ENCODE data around the gene RYR2.

The RYR2 gene

DNA sequence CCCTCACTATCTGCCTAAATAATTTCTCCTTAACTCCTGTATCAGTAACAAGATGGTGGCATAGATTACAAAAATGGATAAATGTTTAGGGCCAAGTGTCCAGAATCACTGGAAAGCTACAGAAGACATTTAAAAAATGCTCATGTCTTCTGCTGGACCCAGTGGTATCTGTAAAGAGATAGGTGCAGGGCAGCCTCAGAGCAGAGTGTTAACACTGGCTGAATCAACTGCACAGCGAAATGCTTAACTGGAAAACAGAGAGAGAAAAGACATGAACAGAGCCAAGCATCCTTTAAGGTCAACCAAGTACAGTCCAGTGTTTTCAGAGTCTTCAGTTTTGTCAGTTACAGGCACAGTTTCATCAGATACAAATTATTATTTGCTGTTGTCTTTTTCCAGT lies 429.4 kb downstream of the RYR2 start:
- no peak for DNase-seq

GRCh38 chr1:237471956-237472355 lies 430.0 kb downstream of the RYR2 start:
- no peak for DNase-seq

DNA sequence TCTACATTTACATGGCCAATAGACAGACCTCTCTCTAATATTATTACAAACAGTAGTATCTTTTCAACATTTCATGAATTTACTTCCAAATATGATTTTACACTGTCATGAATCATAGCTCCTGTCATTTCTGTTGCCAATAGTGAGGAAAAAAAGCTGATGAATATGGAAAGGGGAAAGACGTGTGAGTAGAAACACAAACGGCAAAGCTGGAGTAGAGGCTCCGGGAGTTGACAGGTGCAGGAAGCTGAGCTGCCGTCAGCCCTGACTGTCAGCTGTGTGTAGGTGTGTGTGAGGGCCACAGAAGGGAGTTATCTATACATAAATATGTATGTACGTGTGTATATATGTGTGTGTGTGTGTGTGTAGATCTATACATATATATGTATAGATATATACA lies 431.9 kb downstream of the RYR2 start:
- DNase-seq, result no peak

DNA sequence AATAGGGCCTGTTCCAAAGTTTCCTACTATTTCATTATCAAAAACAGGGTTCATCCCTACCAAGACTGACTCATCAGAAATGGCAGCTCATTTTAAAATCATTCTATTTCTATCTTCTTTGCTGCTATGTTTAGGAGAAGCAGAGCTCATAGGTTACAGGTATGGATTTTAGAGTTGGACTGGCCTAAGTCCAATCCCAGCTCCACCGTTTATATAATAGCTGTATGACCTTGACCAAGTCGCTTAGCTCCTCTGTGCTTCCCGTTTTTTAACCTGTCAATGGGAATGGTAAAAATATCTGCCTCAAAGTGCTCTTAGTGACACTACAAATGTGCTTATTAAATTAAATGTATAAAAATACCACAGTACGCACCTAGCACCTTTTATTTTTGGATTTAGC lies 436.1 kb downstream of the RYR2 start:
- no peak for DNase-seq

DNA sequence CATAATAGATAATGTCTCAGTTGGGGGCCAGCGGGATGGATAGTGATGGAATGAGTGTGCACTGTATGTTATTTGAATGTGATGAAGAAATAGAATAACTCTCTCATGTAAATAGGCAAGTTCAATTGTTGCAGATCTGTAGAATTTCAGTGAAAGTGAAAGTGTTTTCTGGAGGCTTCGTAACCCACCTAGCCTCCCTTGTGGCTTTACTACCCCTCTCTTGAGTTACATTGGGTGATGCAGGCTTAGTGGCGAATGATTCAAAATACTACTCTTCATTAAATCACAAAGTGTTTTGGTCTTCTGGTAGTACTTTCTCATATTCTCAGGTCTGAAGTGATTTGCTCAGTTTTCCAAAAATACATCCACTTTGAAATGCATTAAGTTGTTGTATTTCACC lies 436.9 kb downstream of the RYR2 start:
- no peak for DNase-seq

DNA sequence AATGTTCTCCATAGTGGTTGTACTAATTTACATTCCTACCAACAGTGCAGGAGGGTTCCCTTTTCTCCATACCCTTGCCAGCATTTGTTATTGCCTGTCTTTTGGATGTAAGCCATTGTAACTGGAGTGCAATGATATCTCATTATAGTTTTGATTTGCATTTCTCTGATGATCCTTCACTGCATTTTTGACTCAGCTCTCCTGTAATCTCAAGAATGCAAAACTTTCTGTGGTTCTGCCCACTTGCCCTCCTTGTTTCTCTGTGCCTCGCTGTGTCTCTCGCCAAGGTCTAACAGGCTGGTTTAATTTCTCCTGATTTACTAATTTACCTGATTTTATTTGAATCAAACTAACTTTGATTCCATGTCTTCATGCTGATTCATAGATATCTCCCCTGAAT lies 440.8 kb downstream of the RYR2 start:
- no peak for DNase-seq

DNA sequence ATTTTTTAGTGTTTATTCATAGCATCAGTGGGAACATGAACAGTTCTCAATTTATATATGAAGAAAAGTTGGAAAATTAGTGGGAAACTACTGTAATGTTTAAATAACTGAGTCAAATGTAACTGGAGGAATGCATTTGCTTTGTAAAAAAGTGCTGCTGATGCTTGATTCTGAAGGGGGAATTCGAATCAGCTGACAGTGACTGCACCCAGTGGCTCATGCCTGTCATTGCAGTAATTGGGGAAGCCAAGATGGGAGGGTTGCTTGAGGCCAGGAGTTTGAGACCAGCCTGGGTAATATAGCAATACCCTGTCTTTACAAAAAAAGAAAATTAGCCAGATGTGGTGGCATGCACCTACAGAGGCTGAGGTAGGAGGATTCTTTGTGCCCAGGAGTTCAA lies 450.4 kb downstream of the RYR2 start:
- no peak for DNase-seq

GRCh38 chr1:237500566-237500965 lies 458.6 kb downstream of the RYR2 start:
- DNase-seq, result no peak

DNA sequence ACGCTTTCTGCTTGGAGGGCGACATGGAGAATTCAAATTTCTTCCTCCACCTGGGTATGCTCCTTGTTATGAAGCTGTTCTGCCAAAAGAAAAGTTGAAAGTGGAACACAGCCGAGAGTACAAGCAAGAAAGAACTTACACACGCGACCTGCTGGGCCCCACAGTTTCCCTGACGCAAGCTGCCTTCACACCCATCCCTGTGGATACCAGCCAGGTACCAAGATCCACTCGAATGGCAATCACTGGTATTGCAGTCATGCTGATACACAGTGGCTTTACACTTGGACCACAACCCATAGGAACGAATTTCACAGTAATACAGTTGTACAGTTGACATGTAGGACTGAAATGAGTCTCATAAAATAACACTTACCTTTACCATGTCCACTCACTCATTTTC lies 461.3 kb downstream of the RYR2 start:
- no peak for DNase-seq

DNA sequence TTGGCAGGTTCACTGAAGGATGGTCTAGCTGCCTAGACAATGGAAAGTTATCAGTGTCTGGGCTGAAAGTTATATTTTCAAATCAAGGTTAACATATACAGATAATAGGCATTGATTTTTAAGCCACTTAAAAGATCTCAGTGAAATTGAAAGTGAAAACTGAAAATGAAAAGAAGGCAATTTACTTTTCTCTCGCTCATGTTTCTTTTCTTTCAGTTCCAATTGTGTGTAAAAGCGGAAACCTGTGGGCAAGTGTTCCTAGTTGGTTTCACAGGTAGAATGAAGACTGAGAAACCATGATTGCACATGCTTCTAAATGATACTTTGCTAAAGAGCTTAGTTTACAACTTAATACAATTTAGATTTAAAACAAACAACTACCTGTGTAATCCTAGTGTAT lies 465.0 kb downstream of the RYR2 start:
- no peak for DNase-seq

DNA sequence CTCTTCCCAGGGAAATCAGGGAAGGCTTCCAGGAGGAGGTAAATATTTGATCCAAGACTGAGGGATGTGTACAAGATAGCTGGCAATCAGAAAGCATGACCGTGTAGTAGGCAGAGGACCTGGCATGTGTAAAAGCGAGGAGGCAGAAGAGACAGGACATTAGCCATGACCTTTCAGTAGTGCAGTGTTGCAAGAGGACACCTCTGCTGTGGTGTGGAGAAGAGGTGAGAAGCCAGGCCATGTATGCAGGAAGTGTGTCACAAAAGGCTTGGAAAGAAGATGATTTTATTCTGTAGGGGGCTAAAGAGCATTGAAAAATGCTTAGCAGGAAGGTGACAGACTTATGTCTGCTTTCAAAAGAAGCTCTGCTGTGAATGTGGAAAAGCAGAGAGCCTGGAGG lies 467.8 kb downstream of the RYR2 start:
- DNase-seq, result no peak

GRCh38 chr1:237525102-237525501 lies 483.1 kb downstream of the RYR2 start:
- no peak for DNase-seq

DNA sequence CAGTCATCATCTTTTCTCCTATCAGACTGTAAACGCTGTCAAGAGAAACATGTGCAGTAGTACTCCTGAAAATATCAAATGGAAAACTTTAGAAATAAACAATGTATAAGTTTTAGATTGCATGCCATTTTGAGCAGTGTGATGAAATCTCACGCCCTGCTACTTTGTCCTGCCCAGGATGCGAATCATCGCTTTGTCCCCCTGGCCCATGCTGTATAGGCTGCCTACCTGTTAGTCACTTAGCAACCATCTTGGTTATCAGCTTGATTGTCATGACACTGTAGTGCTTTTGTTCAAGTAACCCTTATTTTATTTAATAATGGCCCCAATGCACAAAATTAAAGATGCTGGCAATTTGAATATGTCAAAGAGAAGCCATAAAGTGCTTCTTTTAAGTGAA lies 485.8 kb downstream of the RYR2 start:
- no peak for DNase-seq

DNA sequence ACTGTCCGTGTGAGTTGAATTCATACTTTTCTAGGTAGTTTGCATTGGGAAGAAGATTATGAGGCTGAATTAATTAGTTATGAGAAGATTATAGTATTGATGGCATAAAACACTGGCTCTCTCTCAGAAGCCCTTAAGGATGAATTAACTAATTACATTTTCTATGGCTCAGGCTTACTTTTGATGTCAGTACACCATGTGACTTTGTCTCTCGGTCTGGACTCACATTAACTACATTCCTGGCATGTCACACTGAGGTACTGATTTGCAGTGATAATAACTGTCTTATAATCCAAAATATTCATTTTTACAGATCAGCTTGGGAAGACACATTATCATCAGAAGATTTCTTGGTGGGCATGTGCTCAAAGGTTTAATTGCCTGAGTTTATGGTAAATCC lies 486.6 kb downstream of the RYR2 start:
- no peak for DNase-seq

GRCh38 chr1:237539055-237539454 lies 497.1 kb downstream of the RYR2 start:
- DNase-seq, result no peak

GRCh38 chr1:237542525-237543418 lies 500.8 kb downstream of the RYR2 start:
- no peak for DNase-seq

- DNase-seq, result no peak
Observed at GRCh38 chr1:237553078-237553477, 511.1 kb downstream of the RYR2 start.

- no peak for DNase-seq
Observed at GRCh38 chr1:237556911-237557310, 514.9 kb downstream of the RYR2 start.

DNA sequence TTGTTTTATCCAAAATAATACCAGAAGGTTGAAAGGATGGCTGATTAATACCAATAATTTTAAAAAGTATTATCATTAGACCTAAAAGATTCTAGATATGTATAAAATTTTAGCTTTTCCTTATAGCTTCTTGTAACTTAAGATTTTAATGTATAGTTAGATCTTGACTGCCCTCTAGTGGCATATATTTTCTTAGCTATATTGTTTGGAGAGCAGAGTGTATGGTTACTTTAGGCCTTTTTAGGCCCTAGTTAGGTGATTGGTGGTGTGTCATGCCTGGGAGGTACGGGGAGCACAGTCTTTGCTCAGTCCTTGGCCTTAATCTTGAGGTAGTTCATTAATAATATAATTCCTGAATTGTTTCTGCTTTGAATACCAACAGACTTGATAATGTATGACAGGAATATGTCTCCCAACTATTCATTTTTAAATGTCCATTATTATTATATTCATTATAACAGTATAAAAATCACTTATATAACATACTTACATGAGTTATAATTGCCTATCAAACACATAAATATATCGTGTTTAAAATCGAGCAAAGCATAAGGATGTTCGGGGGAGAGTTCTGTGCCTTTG lies 520.3 kb downstream of the RYR2 start:
- DNase-seq, result peak; percentile 66

DNA sequence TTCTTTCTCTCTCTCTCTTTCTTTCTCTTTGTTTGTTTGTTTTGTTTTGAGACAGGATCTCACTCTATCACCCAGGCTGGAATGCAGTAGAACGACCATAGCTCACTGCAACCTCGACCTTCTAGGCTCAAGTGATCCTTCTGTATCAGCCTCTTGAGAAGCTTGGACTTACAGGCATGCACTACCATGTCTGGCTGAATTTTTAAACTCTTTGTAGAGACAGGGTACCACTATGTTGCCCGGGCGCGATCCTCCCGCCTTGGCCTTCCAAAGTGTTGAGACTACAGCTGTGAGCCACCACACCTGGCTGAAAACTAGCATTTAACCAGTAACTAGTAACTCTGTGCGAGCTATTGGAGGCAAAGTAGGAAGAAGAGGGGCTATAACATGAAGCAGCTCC lies 523.3 kb downstream of the RYR2 start:
- DNase-seq, result no peak

DNA sequence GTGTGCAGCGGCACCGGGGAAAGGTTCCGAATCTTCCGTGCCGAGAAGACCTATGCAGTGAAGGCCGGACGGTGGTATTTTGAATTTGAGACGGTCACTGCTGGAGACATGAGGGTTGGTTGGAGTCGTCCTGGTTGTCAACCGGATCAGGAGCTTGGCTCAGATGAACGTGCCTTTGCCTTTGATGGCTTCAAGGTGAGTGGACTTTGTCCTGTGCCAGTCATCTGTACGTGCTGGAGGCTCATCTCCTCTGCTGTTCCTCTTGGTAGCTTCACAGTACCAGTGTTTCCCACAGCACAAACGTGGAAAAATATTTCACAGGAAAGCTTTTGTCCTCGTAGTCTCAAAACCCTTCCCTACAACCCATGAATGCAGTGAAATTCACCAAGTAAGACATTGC lies 524.6 kb downstream of the RYR2 start:
- no peak for DNase-seq

- DNase-seq, result no peak
Observed at GRCh38 chr1:237568955-237569354, 527.0 kb downstream of the RYR2 start.

GRCh38 chr1:237570530-237570929 lies 528.5 kb downstream of the RYR2 start:
- no peak for DNase-seq

- no peak for DNase-seq
Observed at GRCh38 chr1:237574536-237574935, 532.6 kb downstream of the RYR2 start.

GRCh38 chr1:237578540-237578939 lies 536.6 kb downstream of the RYR2 start:
- DNase-seq, result no peak
